Stimulated activated CD4-positive, alpha-beta T cell treated with anti-CD3 and anti-CD28 coated beads, Interleukin-2, amount 100 ng/mL, for 24 hours (primary cell): ENCODE results near the gene YY1AP1.
"Not testable (repeated sequence)": the region's sequence is repeated elsewhere in the genome, so short reads cannot be mapped to it uniquely, and the experiment has no call there.

Experiments used
- DNase-seq, 2 donors: peaks; one replicate each; pipeline ENCODE4 v3.0.0-alpha.2; 2020

YY1AP1 gene

GRCh38 chr1:155694167-155694566 is 5.6 kb upstream of the YY1AP1 start:
- no peak for DNase-seq

GRCh38 chr1:155691992-155692528 is 3.5 kb upstream of the YY1AP1 start:
- DNase-seq: no peak

GRCh38 chr1:155689081-155689607 is 570 bp upstream of the YY1AP1 start, which contains the start of gene DAP3:
DAP3 (plus strand) TSS chr1:155689091; CDS start chr1:155709780, 20,689 bp downstream.
- not testable (repeated sequence) for DNase-seq

GRCh38 chr1:155687705-155688323 is 760 bp downstream of the YY1AP1 start:
- DNase-seq: not testable (repeated sequence)

- DNase-seq: no peak
These were observed 6.8 kb downstream of the YY1AP1 start for GRCh38 chr1:155681776-155682175.

GRCh38 chr1:155680531-155680930 is 8.0 kb downstream of the YY1AP1 start:
- no peak for DNase-seq

- not testable (repeated sequence) for DNase-seq
These were observed 9.6 kb downstream of the YY1AP1 start for GRCh38 chr1:155678992-155679391.

GRCh38 chr1:155678027-155678426 is 10.5 kb downstream of the YY1AP1 start:
- no peak for DNase-seq

GRCh38 chr1:155673003-155673402 is 15.6 kb downstream of the YY1AP1 start:
- no peak for DNase-seq

- DNase-seq: no peak
These were observed 16.8 kb downstream of the YY1AP1 start for GRCh38 chr1:155671750-155672149.

- no peak for DNase-seq
These were observed 19.1 kb downstream of the YY1AP1 start for GRCh38 chr1:155669233-155670162.

GRCh38 chr1:155661239-155661638 is 27.3 kb downstream of the YY1AP1 start:
- DNase-seq: not testable (repeated sequence)

- DNase-seq: no peak
These were observed 31.1 kb downstream of the YY1AP1 start for GRCh38 chr1:155657463-155657862.

GRCh38 chr1:155652951-155653350 is 35.6 kb downstream of the YY1AP1 start:
- no peak for DNase-seq

- no peak for DNase-seq
These were observed 36.5 kb downstream of the YY1AP1 start for GRCh38 chr1:155651861-155652661.

GRCh38 chr1:155650231-155650757 is 38.3 kb downstream of the YY1AP1 start:
- no peak for DNase-seq

GRCh38 chr1:155649676-155650075 is 38.9 kb downstream of the YY1AP1 start:
- DNase-seq: no peak

- no peak for DNase-seq
These were observed 40.1 kb downstream of the YY1AP1 start for GRCh38 chr1:155648207-155649147.

- DNase-seq: no peak
These were observed 42.3 kb downstream of the YY1AP1 start for GRCh38 chr1:155646307-155646706.

- DNase-seq: no peak
These were observed 42.9 kb downstream of the YY1AP1 start for GRCh38 chr1:155645648-155646047.

GRCh38 chr1:155645034-155645598 is 43.5 kb downstream of the YY1AP1 start:
- no peak for DNase-seq
